Activated T-helper 1 cell treated with anti-CD3 and anti-CD28 coated beads, Interleukin-2, amount 50 U/mL, for 16 hours (primary cell): Measurements from ENCODE around the gene KLHL21.
"Not testable (repeated sequence)": the region's sequence is repeated elsewhere in the genome, so short reads cannot be mapped to it uniquely, and the experiment has no call there.

Source experiments
- DNase-seq, 2 donors: peaks; one replicate each; pipeline ENCODE4 v3.0.0-alpha.2; 2020; ENCODE audit warnings: low read depth in 1 of 2, low spot score in 1 of 2

KLHL21 gene

GRCh38 chr1:6599991-6600390 lies 2.7 kb downstream of the KLHL21 start:
- not testable (repeated sequence) for DNase-seq

DNA sequence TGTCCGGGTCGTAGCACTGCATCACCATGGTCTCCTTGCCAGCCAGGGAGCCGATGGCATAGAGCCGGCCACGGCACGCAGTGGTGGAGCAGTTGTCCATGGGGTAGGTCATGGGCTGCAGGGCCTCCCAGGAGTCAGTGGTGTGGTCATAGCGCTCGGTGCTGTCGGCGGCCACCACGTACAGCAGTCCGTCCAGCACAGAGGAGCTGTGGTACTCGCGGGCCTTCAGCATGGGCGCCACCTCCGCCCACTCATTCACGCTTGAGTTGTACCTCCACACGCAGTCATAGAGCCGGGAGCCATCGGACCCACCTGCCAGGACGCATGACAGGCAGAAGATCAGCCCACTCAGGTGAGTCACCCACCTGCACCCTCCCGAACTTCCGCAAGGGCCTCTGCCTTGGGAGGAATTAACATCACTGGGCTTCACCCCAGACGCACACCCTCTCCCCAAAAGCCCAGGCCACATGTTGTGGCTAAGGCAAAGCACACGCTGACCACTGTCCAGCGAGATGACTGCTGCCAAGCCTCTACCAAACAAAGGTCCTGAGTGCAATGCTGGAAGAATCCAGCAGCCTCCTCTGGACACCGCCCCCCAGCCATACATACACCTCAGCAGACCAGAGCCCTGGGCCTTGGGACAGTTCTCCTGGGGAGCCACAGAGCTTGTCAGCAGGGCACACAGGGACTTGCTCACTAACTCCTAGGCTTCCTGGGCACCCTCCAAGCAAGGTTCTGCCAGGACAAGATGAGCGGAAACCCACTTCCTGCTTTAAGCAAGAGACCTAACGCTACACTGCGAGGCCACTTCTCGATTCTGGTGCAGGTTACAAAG lies 3.3 kb downstream of the KLHL21 start:
- no peak for DNase-seq

- no peak for DNase-seq
These were observed 4.9 kb downstream of the KLHL21 start for GRCh38 chr1:6597777-6598131.

DNA sequence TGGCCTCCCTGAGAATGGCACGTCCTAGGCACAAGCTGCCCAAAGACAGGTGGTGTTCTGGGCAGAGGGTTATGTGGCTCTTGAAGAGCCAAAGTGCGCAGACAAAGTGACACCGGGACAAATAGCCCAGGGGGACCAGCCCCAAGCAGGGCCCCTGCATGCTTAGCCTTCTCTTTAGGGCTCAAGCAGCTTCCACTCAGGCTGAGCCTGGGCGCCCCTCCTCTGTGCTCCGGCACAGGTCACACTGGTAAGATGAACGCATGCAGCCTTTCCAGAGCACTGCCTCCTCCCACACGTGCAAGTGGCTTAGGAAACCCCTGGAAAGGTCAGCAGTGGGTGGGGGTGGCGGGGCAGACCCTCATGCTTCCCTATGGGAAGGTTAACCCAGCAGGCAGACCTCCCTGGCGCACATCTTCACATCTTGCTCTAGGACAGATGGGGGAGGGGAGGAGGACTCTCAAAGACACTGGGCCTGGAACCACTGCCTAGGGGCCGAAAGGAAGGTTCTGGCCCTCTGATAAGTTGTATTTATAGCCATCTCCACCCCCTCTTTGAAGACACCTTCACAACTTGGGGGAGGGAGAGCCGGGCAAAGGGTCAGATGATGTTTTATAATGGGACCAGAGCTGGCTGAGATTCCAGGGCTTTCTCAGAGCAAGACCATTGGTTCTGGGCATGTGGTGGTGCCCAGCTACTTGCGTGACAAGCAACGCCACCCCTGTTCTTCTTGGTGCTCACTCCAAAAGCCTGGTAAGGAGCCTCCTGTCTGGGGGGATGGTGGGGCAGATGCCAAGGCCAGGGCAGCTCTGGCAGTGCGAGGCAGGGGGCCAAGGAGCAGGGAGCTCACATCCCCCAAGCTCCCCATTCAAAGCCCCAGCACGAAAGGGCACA lies 5.5 kb downstream of the KLHL21 start:
- no peak for DNase-seq

GRCh38 chr1:6596351-6596750 lies 6.3 kb downstream of the KLHL21 start:
- DNase-seq: no peak

- no peak for DNase-seq
These were observed 7.5 kb downstream of the KLHL21 start for GRCh38 chr1:6594977-6595740.

GRCh38 chr1:6593810-6594209 lies 8.9 kb downstream of the KLHL21 start:
- no peak for DNase-seq

DNA sequence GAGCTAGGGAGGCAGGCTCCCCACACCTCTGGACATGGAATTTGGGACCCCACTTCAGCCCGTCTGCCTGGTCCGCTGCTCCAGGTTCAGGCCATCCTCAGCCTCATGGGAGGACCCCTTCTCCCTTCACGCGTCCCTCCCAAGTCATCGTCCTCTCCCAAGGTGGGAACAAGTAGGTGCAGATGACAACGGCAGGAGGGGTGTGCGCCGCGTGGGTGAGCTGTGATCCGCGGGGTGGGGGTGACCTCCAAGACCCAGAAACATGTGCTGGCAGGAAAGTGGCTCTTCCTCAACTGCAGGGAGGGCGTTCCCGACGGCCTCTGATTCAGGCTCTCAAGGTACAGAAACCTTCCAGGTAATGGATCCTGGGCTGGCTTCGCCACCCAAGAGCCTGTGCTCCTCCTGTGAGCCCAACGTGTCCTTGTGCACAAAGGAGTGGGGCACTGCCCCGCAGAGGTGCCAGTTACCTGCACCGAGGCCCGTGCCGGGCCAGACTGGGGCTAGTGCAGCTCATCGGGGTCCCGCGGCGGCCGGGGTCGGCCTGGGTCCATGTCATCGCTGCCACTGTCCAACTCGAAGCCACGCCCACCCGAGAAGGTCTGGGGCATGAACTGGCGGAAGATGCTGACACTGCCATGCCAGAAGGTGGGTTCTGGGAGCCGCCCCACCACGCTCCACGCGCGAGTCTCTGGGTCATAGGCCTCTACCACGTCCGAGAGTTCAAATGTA lies 9.6 kb downstream of the KLHL21 start:
- no peak for DNase-seq

- DNase-seq: no peak
These were observed 10.2 kb downstream of the KLHL21 start for GRCh38 chr1:6592441-6592840.

DNA sequence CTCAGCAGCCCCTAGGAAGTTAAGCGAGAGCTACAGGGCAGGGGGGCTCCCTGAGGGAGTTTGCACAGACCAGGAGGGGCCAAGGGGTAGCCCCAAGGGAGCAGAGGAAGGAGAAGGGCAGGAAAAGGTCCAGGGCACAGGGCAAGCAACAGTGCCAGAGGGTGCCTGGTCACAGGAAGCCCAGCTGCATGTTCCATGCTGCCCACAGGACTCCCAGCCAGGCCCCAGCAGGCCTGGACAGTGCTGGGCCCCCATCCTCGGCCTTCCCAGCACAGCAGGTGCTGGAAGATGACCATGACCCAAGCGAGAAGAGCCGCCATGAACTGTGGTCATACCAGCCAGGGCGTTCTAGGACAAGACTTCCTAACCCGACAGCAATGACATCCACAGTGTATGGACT lies 11.0 kb downstream of the KLHL21 start:
- DNase-seq: no peak

DNA sequence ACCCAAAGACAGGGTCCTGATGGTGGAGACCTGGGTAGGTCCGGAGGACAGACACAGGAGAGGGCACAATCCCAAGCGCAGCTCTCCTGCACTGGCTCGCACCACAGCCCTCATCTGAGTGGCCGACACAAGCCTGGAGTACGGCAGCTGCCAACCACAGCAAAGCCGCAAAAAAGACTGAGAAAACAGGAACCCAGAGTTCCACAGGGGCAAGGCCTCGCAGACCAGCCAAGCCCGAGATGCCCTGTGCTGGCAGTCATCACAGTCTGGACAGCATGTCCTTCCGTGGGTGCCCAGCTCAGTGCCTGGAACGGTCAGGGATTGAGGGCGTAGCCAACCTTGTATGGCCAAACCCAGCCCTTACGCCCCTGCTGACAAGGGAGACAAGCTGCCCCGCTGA lies 11.4 kb downstream of the KLHL21 start:
- no peak for DNase-seq

GRCh38 chr1:6590046-6590445 lies 12.6 kb downstream of the KLHL21 start:
- DNase-seq: no peak

DNA sequence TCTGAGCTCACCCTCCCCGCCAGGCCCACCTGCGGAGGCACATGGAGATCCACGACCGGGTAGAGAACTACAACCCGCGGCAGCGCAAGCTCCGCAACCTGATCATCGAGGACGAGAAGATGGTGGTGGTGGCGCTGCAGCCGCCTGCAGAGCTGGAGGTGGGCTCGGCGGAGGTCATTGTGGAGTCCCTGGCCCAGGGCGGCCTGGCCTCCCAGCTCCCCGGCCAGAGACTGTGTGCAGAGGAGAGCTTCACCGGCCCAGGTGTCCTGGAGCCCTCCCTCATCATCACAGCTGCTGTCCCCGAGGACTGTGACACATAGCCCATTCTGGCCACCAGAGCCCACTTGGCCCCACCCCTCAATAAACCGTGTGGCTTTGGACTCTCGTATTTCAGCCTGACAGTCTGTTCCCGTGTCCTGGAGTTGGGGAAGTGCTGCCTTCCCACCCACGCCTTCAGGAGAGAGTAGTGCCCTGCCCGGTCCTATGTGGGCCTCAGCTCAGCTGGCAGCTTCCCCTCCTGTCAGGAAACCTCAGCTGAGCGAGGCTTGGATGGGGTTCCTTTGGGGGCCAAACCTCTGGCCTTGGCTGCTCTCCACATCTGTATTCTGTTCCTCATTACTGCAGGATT lies 13.7 kb downstream of the KLHL21 start:
- no peak for DNase-seq

DNA sequence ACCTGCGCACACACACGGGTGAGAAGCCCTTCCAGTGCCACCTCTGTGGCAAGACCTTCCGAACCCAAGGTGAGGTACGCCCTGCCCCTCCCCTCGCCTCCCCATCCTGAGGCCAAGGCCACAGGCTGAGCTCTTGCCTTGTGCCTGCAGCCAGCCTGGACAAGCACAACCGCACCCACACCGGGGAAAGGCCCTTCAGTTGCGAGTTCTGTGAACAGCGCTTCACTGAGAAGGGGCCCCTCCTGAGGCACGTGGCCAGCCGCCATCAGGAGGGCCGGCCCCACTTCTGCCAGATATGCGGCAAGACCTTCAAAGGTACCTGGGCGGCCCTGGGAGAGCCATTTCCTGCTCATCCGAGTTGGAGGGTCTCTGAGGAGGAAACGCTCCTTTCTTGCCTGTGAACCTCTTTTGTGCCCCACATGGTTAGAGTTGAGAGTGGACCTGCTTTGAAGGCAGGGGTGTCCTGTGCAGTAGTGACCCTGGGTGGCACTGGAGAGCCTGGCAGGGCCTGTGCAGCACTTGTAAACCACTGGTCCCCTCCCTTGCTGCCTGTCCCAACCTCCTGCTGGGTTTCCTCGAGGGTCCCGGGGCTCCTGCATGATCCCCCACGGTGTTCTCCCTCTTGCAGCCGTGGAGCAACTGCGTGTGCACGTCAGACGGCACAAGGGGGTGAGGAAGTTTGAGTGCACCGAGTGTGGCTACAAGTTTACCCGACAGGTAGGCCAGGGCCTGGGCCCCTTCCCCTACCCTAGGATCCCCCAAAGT lies 14.4 kb downstream of the KLHL21 start:
- DNase-seq: no peak

DNA sequence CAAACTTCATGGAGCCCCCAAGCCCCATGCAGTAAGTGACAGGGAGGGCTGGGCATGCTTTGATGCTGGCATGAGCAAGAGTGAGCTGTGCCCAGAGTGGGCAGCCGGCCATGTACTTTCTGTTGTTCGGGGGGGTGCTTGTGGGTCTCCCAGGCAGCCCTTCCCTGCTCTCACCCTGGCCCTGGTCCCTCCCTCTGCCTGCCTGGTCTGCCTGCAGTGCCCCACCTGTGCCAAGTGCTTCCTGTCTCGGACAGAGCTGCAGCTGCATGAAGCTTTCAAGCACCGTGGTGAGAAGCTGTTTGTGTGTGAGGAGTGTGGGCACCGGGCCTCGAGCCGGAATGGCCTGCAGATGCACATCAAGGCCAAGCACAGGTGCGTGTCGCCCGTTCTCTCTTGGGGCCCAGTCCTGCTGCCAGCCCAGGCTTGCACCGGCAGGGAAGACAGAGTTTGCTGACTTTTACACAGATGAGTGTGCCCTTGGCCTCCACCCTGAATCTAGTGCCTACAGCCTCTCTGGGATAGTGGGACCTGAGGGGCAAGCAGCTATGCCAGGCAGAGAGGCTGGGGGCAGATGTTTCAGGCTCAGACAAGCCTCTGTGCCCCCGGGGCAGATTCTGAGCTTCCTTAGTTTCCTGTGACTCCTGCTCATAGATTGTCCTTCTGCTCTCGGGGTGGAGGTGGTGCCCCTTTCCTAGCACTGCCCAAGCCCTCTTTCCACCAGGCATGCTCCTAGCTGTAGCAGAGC lies 15.2 kb downstream of the KLHL21 start:
- no peak for DNase-seq

DNA sequence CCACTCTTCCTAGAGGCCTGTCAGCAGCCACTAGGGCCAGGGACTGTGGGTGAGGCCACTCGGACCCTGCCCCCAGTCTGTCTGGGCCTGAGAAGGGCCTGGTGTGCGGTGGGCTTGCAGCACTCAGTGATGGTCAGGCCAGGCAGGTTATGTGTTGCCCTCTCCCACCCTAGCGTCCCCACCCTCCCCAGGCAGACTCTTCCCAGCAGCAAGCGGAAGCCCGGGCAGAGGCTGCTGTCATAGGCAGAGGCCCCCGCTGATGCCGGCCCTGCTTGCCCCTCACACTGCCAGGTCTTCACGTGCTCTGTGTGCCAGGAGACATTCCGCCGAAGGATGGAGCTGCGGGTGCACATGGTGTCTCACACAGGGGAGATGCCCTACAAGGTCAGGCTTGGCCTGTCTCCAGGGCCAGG lies 16.3 kb downstream of the KLHL21 start:
- DNase-seq: no peak

DNA sequence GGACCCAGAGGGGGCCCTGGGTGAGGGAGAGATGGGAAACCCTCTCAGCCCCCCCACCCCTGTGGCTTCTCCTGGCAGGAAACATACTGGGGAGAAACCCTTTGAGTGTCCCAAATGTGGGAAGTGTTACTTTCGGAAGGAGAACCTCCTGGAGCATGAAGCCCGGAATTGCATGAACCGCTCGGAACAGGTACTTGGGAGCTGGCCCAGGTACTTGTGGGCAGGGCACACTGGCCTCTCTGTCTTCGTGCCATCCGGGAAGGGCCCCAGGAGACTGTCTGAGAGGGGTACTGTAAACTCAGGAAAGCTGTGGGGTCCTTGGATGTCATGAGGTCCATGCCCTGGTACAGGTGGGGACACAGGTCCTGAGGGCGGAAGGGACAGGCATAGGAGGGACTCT lies 16.8 kb downstream of the KLHL21 start:
- DNase-seq: no peak

GRCh38 chr1:6585081-6585722 lies 17.5 kb downstream of the KLHL21 start:
- no peak for DNase-seq
